HepG2 (cell line): ENCODE measurements around the gene MYL11. TPM values are rescaled to one million over a fixed set of nuclear protein-coding genes. Genes with fewer than 3 reads are reported as not detected.

Experiments
- AGO1 ChIP-seq: fragments of 200-400 bp; formaldehyde crosslinking; IDR thresholded peaks from 2 replicates; pipeline ENCODE4 v1.6.1; 2017; ENCODE audit warnings: mild to moderate bottlenecking, low read depth, low read length, moderate library complexity; ENCODE audit not compliant: poor library complexity, severe bottlenecking
- AGO2 ChIP-seq: fragments of 200-400 bp; formaldehyde crosslinking; optimal IDR thresholded peaks from 2 replicates; pipeline ENCODE3; 2017; ENCODE audit warnings: mild to moderate bottlenecking, low read depth, low read length, moderate library complexity
- ARNTL ChIP-seq: sonication (generic); formaldehyde crosslinking; IDR thresholded peaks from 2 replicates; pipeline ENCODE4 v1.4.0; 2020; ENCODE audit warnings: mild to moderate bottlenecking, missing genetic modification reagents
- CBX1 ChIP-seq: IDR thresholded peaks from one replicate; pipeline ENCODE4 v1.6.1; 2016; ENCODE audit warnings: antibody characterized with exemption, low read depth
- CEBPG ChIP-seq: IDR thresholded peaks from 2 replicates; pipeline ENCODE4 v1.6.1; 2016
- HIVEP1 ChIP-seq: sonication (generic); formaldehyde crosslinking; IDR thresholded peaks from 2 replicates; pipeline ENCODE4 v1.4.0; 2020; ENCODE audit warnings: mild to moderate bottlenecking, missing genetic modification reagents
- POLR2G ChIP-seq: fragments of 200-400 bp; formaldehyde crosslinking; IDR thresholded peaks from 2 replicates; pipeline ENCODE4 v1.6.1; 2018; ENCODE audit warnings: mild to moderate bottlenecking, low read depth, low read length, moderate library complexity
- RAD21 ChIP-seq: fragments of 450-650 bp; formaldehyde crosslinking; IDR thresholded peaks from 2 replicates; pipeline ENCODE4 v1.5.0; 2020; ENCODE audit warnings: mild to moderate bottlenecking
- ZFP36L1 ChIP-seq: sonication (generic); formaldehyde crosslinking; IDR thresholded peaks from 2 replicates; pipeline ENCODE4 v1.8.0; 2022; ENCODE audit warnings: mild to moderate bottlenecking, missing genetic modification reagents, moderate library complexity
- ZFP41 ChIP-seq: sonication (generic); formaldehyde crosslinking; IDR thresholded peaks from 2 replicates; pipeline ENCODE4 v1.4.0; 2020; ENCODE audit warnings: mild to moderate bottlenecking, missing genetic modification reagents, borderline replicate concordance
- ZNF282 ChIP-seq: fragments of 450-650 bp; IDR thresholded peaks from 2 replicates; pipeline ENCODE4 v1.6.1; 2018; ENCODE audit not compliant: partially characterized antibody
- ZNF331 ChIP-seq: sonication (generic); formaldehyde crosslinking; IDR thresholded peaks from 2 replicates; pipeline ENCODE4 v1.4.0; 2020; ENCODE audit warnings: missing genetic modification reagents
- ZNF747 ChIP-seq: sonication (generic); formaldehyde crosslinking; IDR thresholded peaks from 2 replicates; pipeline ENCODE4 v1.8.1; 2023; ENCODE audit warnings: missing genetic modification reagents, mild to moderate bottlenecking, borderline replicate concordance
- ZSCAN30 ChIP-seq: sonication (generic); formaldehyde crosslinking; IDR thresholded peaks from 2 replicates; pipeline ENCODE4 v1.5.0; 2020; ENCODE audit warnings: mild to moderate bottlenecking, missing genetic modification reagents
- polyA plus RNA-seq, 8 experiments: library from polyadenylated mRNA; depleted of rRNA in 3 of 8; stranded (reverse) in 7 of 8; unstranded in 1 of 8; fragments of >200 nt; fragmentation: Illumina TruSeq in 4 of 8; extraction: Trizol in 4 of 8; gene quantifications; 2 replicates each; pipeline versions ENCODE4 v1.2.1 to v1.2.3, GENCODE V29; 2011 to 2016; ENCODE audit warnings: low read depth in 4 of 8, missing spikeins in 1 of 8, mixed read lengths in 1 of 8; ENCODE audit not compliant: insufficient read depth in 1 of 8
- total RNA-seq, 5 experiments: library from RNA; depleted of rRNA; stranded (reverse); fragments of >200 nt; fragmentation: Illumina TruSeq; extraction: Trizol; gene quantifications; 2 replicates each; pipeline ENCODE4 v1.2.3, GENCODE V29; 2016; ENCODE audit warnings: low read depth in 1 of 5
- TF ChIP-seq, protein P1 (sequence below): sonication (generic); formaldehyde crosslinking; IDR thresholded peaks from 2 replicates; pipeline ENCODE4 v1.5.1; 2020; ENCODE audit warnings: mild to moderate bottlenecking, missing genetic modification reagents, moderate library complexity

The MYL11 gene
- total and polyA plus RNA-seq, 2 of the 13 experiments (the other 11 are each of a cell fraction or from before 2014, with no cell fraction given) = not detected

DNA sequence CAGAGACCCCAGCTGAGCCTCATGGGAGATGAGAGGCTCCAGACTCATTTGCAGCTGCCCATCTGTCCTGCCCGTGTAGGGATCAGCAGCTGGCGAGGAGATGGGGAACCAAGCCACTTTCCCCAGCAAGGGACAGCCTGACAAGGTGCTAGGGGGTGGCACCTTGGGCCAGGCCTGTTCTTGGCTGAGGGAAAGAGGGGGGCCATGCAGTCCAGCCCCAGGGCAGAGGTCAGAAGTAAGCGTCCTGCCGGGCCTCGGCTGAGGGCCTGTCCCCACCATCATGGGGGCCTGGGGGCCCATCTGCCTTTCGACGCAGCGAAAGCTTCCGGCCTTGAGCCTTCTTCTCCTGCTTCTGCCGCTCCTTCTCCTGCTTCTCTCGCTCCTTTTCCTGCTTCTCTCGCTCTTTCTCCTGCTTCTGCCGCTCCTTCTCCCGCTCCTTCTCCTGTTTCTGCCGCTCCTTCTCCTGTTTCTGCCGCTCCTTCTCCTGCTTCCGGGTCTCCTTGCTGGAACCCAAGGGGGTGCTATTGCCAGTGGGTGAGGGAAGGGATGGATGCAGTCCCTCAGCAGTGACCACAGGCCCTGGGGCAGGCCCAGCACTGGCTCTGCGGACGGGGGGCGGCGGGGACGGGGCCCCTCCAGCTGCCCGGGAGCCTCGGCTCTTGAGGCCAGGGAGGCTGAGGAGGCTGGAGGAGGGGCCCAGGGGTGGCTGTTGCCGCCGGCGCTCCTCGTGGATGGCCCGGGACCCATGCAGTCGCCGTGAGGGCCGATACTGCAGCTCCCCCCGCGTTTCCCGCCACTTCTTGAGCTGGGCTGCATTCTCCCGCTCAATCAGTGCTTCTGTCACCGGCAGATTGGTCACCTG lies 16.7 kb upstream of the MYL11 start (continued):
- TF ChIP-seq, protein P1, sequence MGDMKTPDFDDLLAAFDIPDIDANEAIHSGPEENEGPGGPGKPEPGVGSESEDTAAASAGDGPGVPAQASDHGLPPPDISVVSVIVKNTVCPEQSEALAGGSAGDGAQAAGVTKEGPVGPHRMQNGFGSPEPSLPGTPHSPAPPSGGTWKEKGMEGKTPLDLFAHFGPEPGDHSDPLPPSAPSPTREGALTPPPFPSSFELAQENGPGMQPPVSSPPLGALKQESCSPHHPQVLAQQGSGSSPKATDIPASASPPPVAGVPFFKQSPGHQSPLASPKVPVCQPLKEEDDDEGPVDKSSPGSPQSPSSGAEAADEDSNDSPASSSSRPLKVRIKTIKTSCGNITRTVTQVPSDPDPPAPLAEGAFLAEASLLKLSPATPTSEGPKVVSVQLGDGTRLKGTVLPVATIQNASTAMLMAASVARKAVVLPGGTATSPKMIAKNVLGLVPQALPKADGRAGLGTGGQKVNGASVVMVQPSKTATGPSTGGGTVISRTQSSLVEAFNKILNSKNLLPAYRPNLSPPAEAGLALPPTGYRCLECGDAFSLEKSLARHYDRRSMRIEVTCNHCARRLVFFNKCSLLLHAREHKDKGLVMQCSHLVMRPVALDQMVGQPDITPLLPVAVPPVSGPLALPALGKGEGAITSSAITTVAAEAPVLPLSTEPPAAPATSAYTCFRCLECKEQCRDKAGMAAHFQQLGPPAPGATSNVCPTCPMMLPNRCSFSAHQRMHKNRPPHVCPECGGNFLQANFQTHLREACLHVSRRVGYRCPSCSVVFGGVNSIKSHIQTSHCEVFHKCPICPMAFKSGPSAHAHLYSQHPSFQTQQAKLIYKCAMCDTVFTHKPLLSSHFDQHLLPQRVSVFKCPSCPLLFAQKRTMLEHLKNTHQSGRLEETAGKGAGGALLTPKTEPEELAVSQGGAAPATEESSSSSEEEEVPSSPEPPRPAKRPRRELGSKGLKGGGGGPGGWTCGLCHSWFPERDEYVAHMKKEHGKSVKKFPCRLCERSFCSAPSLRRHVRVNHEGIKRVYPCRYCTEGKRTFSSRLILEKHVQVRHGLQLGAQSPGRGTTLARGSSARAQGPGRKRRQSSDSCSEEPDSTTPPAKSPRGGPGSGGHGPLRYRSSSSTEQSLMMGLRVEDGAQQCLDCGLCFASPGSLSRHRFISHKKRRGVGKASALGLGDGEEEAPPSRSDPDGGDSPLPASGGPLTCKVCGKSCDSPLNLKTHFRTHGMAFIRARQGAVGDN (CRISPR knock-in tag) = peak; percentile 29; the same call in 1 of the 2 replicates
- TF ChIP-seq POLR2G (peak; percentile 12; the same call in 1 of the 2 replicates), AGO1 (peak; percentile 83), ARNTL (CRISPR knock-in tag) (no peak), ZSCAN30 (CRISPR knock-in tag) (no peak), HIVEP1 (peak; percentile 38; the same call in 1 of the 2 replicates), CBX1 (no peak), AGO2 (peak; percentile 63), ZNF747 (CRISPR knock-in tag) (no peak), ZNF331 (CRISPR knock-in tag) (no peak), ZFP36L1 (no peak), CEBPG (no peak), ZNF282 (no peak), ZFP41 (CRISPR knock-in tag) (no peak), RAD21 (CRISPR knock-in tag) (peak; percentile 8; the same call in 1 of the 2 replicates)
